ENCODE results near the gene KMT5C.

DNA sequence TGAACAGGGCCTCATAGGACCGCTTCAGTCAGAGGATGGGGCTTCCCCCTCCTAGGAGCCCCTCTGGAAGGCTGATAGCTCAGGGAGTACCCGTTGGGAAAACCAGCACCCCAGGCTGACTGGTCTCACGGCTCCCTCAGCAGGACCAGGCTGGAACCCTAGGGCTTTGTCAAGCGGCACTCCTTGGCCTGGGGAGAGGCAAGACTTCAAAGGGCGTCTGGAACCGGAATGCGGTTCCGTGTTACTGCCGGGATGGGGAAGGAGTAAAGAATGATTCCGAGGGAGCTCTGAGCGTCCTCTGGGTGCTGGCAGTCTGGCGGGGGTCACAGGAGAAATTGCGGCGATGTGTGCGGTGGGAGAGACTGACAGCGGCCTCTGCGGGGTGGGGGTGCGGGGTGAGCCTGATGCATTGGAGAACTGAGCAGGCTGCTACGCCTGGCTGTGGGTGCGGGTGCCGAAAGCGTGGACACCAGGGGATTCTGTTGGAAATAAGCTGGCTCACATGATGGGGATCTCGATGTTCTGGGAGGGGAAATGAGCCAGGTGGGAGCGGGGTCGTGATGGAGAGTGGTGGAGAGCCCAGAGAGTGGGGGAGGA lies 13.0 kb downstream of the KMT5C start:
- no peak for TF ChIP-seq POLR2A (IDR thresholded peaks at IDR 0.05; ENCODE audit: low read depth, low read length)
- TF ChIP-seq POLR2AphosphoS5 (IDR thresholded peaks at IDR 0.05; ENCODE audit: low read depth, low read length): no peak
- no peak for TF ChIP-seq TAF1 (IDR thresholded peaks at IDR 0.05; ENCODE audit: borderline replicate concordance, low read depth, low read length)
